Gastrocnemius medialis (tissue), 4 donors: ENCODE data around the gene PTX4. TPM values are rescaled to one million over a fixed set of nuclear protein-coding genes. Genes with fewer than 3 reads are reported as not detected.
A peak's percentile ranks its signal among the peaks of the same experiment; 100 is the strongest.
"Not testable (repeated sequence)": the region's sequence is repeated elsewhere in the genome, so short reads cannot be mapped to it uniquely, and the experiment has no call there.

ENCODE experiments used
- ATAC-seq, 2 donors: fragments of 150-250 bp; one replicate each; pipeline ENCODE4 v1.9.1; 2016
- DNase-seq, 2 donors: peaks; one replicate each; pipeline ENCODE4 v3.0.0-alpha.2; 2019
- H3K27ac ChIP-seq, 4 donors: fragments of 200-600 bp; sonication (generic); 1 replicate in 1 of 4; 2 replicates in 3 of 4; pipeline ENCODE4 v1.5.1; 2016 to 2018; ENCODE audit warnings: mild to moderate bottlenecking in 2 of 4, moderate library complexity in 1 of 4
- H3K27me3 ChIP-seq, 3 donors: fragments of 200-600 bp; sonication (generic) in 2 of 3; 1 replicate in 1 of 3; 2 replicates in 2 of 3; pipeline versions ENCODE4 v1.5.1 to v1.6.0; 2016 to 2019; ENCODE audit warnings: mild to moderate bottlenecking in 1 of 3, moderate library complexity in 1 of 3
- H3K36me3 ChIP-seq, 2 donors: fragments of 200-600 bp; sonication (generic) in 1 of 2; one replicate each; pipeline ENCODE4 v1.5.1; 2017 to 2018
- H3K4me1 ChIP-seq, 2 donors: fragments of 200-600 bp; sonication (generic) in 1 of 2; one replicate each; pipeline ENCODE4 v1.5.1; 2016 to 2017; ENCODE audit warnings: mild to moderate bottlenecking in 2 of 2
- H3K4me3 ChIP-seq, 4 donors: fragments of 200-600 bp; sonication (generic) in 3 of 4; 1 replicate in 1 of 4; 2 replicates in 3 of 4; pipeline ENCODE4 v1.5.1; 2016 to 2019; ENCODE audit warnings: mild to moderate bottlenecking in 2 of 4
- H3K9me3 ChIP-seq, 3 donors: fragments of 200-600 bp; sonication (generic) in 2 of 3; 1 replicate in 1 of 3; 2 replicates in 2 of 3; pipeline ENCODE4 v1.5.1; 2016 to 2019
- CTCF ChIP-seq, 5 experiments: fragments of 450-650 bp in 3 of 5; fragments of 200-600 bp in 2 of 5; sonication (generic) in 2 of 5; IDR thresholded peaks in 4 of 5; conservative IDR thresholded peaks in 1 of 5; 1 replicate in 4 of 5; 2 replicates in 1 of 5; pipeline ENCODE4 v1.5.1; 2016 to 2019; ENCODE audit warnings: antibody characterized with exemption in 5 of 5, mild to moderate bottlenecking in 3 of 5, moderate library complexity in 3 of 5
- POLR2A ChIP-seq, 2 donors: fragments of 450-650 bp; IDR thresholded peaks; one replicate each; pipeline ENCODE4 v1.6.1; 2017; ENCODE audit warnings: antibody characterized with exemption in 2 of 2, mild to moderate bottlenecking in 2 of 2, moderate library complexity in 2 of 2
- in situ Hi-C, 4 donors: fragments of 200-750 bp; cut with MboI; loops; one replicate each; pipeline versions ENCODE4 v1.15.0 to v1.8.0; 2017; ENCODE audit warnings: low sequenced_read_pairs in 4 of 4
- intact Hi-C: fragments of 100-400 bp; cut with DNase I; formaldehyde crosslinking; loops from one replicate; pipeline ENCODE4 v1.15.1; 2023; ENCODE audit warnings: low total_unique reads
- total RNA-seq, 4 donors: library from RNA; depleted of rRNA; stranded (reverse); fragments of >200 nt; gene quantifications; one replicate each; pipeline versions ENCODE4 v1.1.0 to v1.2.3, GENCODE V29; 2016

The PTX4 gene
- total RNA-seq, 4 donors from 2014 or later: 0.41 TPM; not detected in 3

GRCh38 chr16:1470481-1471251 is 18.1 kb downstream of the PTX4 start:
- H3K4me3 ChIP-seq: no peak overlapping the region
- TF ChIP-seq POLR2A (IDR thresholded peaks at IDR 0.05) (no peak), CTCF (IDR thresholded peaks at IDR 0.05 in 4 of 5, conservative IDR thresholded peaks at IDR 0.05 in 1 of 5) (no peak)
- peak overlapping the region in 1 of 4 donors; percentile 18 for H3K27ac ChIP-seq
- no peak for DNase-seq
- H3K27me3 ChIP-seq: no peaks in the 10 kb centered on the region
- intact Hi-C loops (loop anchor here (5.0 to 10.0 kb wide), 2 partner anchors 163 to 214 kb away; partner anchors contain the start of gene UBE2I), in situ Hi-C loops (no loop called here)
- peaks cover 14 to 23% of the 10 kb centered on the region in 2 donors for H3K4me1 ChIP-seq
- ATAC-seq: no peak
- no peaks in the 10 kb centered on the region for H3K9me3 ChIP-seq
- no peaks in the 10 kb centered on the region for H3K36me3 ChIP-seq

- no peak for DNase-seq
- intact Hi-C loops: loop anchor here (5.0 to 10.0 kb wide), 2 partner anchors 162 to 215 kb away; partner anchors contain the start of gene UBE2I
Measured at GRCh38 chr16:1469693-1470201, 19.0 kb downstream of the PTX4 start.

GRCh38 chr16:1469141-1469540 is 19.6 kb downstream of the PTX4 start:
- DNase-seq, H3K27ac ChIP-seq, H3K9me3 ChIP-seq, H3K4me3 ChIP-seq, intact Hi-C loops, in situ Hi-C loops, ATAC-seq, H3K27me3 ChIP-seq, H3K36me3 ChIP-seq: not testable (repeated sequence)
- peaks cover 13 to 18% of the 10 kb centered on the region in 2 donors for H3K4me1 ChIP-seq

More at GRCh38 chr16:1469693-1470201, 19.0 kb downstream of the PTX4 start:
- Histone ChIP-seq H3K27me3 (no peaks in the 10 kb centered on the region), H3K4me1 (peaks cover 14 to 19% of the 10 kb centered on the region in 2 donors), H3K9me3 (no peaks in the 10 kb centered on the region), H3K36me3 (no peaks in the 10 kb centered on the region), H3K27ac (no peak overlapping the region), H3K4me3 (no peak overlapping the region)
- TF ChIP-seq POLR2A (IDR thresholded peaks at IDR 0.05) (no peak), CTCF (IDR thresholded peaks at IDR 0.05 in 4 of 5, conservative IDR thresholded peaks at IDR 0.05 in 1 of 5) (no peak)
- in situ Hi-C loops: no loop called here
- ATAC-seq: no peak

GRCh38 chr16:1468426-1468810 is 20.3 kb downstream of the PTX4 start:
- in situ Hi-C loops (no loop called here), intact Hi-C loops (no loop called here)
- TF ChIP-seq POLR2A (IDR thresholded peaks at IDR 0.05) (no peak), CTCF (IDR thresholded peaks at IDR 0.05 in 4 of 5, conservative IDR thresholded peaks at IDR 0.05 in 1 of 5) (no peak)
- Histone ChIP-seq H3K4me3 (no peak overlapping the region), H3K27me3 (no peaks in the 10 kb centered on the region), H3K9me3 (no peaks in the 10 kb centered on the region), H3K27ac (no peak overlapping the region), H3K4me1 (peaks cover 6 to 11% of the 10 kb centered on the region in 2 donors), H3K36me3 (peaks cover 0 to 5% of the 10 kb centered on the region in 2 donors)
- DNase-seq (no peak), ATAC-seq (no peak)

GRCh38 chr16:1466968-1467521 is 21.7 kb downstream of the PTX4 start:
- no peak overlapping the region for H3K4me3 ChIP-seq
- no peaks in the 10 kb centered on the region for H3K4me1 ChIP-seq
- no peaks in the 10 kb centered on the region for H3K9me3 ChIP-seq
- ATAC-seq (no peak), DNase-seq (no peak)
- TF ChIP-seq POLR2A (IDR thresholded peaks at IDR 0.05): no peak
- no peak for TF ChIP-seq CTCF (IDR thresholded peaks at IDR 0.05 in 4 of 5, conservative IDR thresholded peaks at IDR 0.05 in 1 of 5)
- intact Hi-C loops: no loop called here
- peaks cover 0 to 5% of the 10 kb centered on the region in 2 donors for H3K36me3 ChIP-seq
- no peaks in the 10 kb centered on the region for H3K27me3 ChIP-seq
- in situ Hi-C loops: no loop called here
- no peak overlapping the region for H3K27ac ChIP-seq
